Mesendoderm (in vitro differentiated cells): ENCODE measurements around the gene ZNF423.
A peak's percentile ranks its signal among the peaks of the same experiment; 100 is the strongest.

Source experiments
- DNase-seq: peaks from one replicate; pipeline ENCODE4 v3.0.0; 2013
- H2AK5ac ChIP-seq: 2 replicates; pipeline ENCODE4 v1.6.1; 2013; ENCODE audit warnings: low read length, inconsistent platforms
- H2BK120ac ChIP-seq: 2 replicates; pipeline ENCODE4 v1.6.1; 2013; ENCODE audit warnings: low read depth, mild to moderate bottlenecking, low read length, moderate library complexity, mixed read lengths
- H2BK15ac ChIP-seq: replicated peaks from 2 replicates; pipeline ENCODE4 v1.6.1; 2013; ENCODE audit warnings: low read depth, mild to moderate bottlenecking, moderate library complexity
- H2BK5ac ChIP-seq: 2 replicates; pipeline ENCODE4 v1.6.1; 2013; ENCODE audit warnings: low read length, inconsistent platforms
- H3K18ac ChIP-seq: 2 replicates; pipeline ENCODE4 v1.6.1; 2013; ENCODE audit warnings: mild to moderate bottlenecking, low read length, mixed read lengths
- H3K23ac ChIP-seq: one replicate; pipeline ENCODE4 v1.6.1; 2013; ENCODE audit warnings: low read length
- H3K27ac ChIP-seq: 2 replicates; pipeline ENCODE4 v1.5.1; 2013; ENCODE audit warnings: low read depth, mild to moderate bottlenecking, inconsistent platforms, low read length, moderate library complexity
- H3K27me3 ChIP-seq: 2 replicates; pipeline ENCODE4 v1.6.1; 2013; ENCODE audit warnings: low read length, control low read depth, mild to moderate bottlenecking, inconsistent platforms; ENCODE audit not compliant: insufficient read depth, poor library complexity
- H3K36me3 ChIP-seq: 2 replicates; pipeline ENCODE4 v1.6.1; 2013; ENCODE audit warnings: low read length, inconsistent platforms; ENCODE audit not compliant: control insufficient read depth, insufficient read depth
- H3K4ac ChIP-seq: one replicate; pipeline ENCODE4 v1.6.1; 2013; ENCODE audit warnings: low read depth, mild to moderate bottlenecking, low read length, moderate library complexity
- H3K4me1 ChIP-seq: 2 replicates; pipeline ENCODE4 v1.6.1; 2013; ENCODE audit warnings: low read depth, low read length, inconsistent platforms; ENCODE audit not compliant: control insufficient read depth
- H3K4me2 ChIP-seq: 2 replicates; pipeline ENCODE4 v1.6.1; 2013; ENCODE audit warnings: low read length
- H3K4me3 ChIP-seq: 2 replicates; pipeline ENCODE4 v1.5.1; 2013; ENCODE audit warnings: mild to moderate bottlenecking, low read length
- H3K56ac ChIP-seq: one replicate; pipeline ENCODE4 v1.6.1; 2013; ENCODE audit warnings: low read length
- H3K79me1 ChIP-seq: 2 replicates; pipeline ENCODE4 v1.6.1; 2013; ENCODE audit warnings: low read length, inconsistent platforms
- H3K79me2 ChIP-seq: 2 replicates; pipeline ENCODE4 v1.6.1; 2013; ENCODE audit warnings: mild to moderate bottlenecking, low read length; ENCODE audit not compliant: control insufficient read depth, insufficient read depth
- H3K9ac ChIP-seq: 2 replicates; pipeline ENCODE4 v1.6.1; 2013; ENCODE audit warnings: low read length, inconsistent platforms
- H4K5ac ChIP-seq: one replicate; pipeline ENCODE4 v1.6.1; 2013; ENCODE audit warnings: low read length
- H4K8ac ChIP-seq: one replicate; pipeline ENCODE4 v1.6.1; 2013; ENCODE audit warnings: low read depth, mild to moderate bottlenecking, control low read depth, low read length, moderate library complexity
- WGBS: extraction: QIAGEN DNeasy Blood & Tissue Kit; methylation state at CpG from one replicate; pipeline ENCODE4 v1.1.7; 2013; ENCODE audit warnings: low lambda C conversion rate, missing lambda C conversion rate; ENCODE audit not compliant: insufficient coverage; ENCODE audit errors: extremely low coverage; 5-methylcytosine and 5-hydroxymethylcytosine counted together

The ZNF423 gene

GRCh38 chr16:49652456-49653172 is 203.3 kb downstream of the ZNF423 start:
- H3K9ac ChIP-seq: no peak overlapping the region
- H2BK15ac ChIP-seq: no peak overlapping the region
- no peaks in the 10 kb centered on the region for H3K27me3 ChIP-seq
- no peaks in the 10 kb centered on the region for H3K4me1 ChIP-seq
- WGBS: no CpG with 5 or more reads among the region's 23 CpGs
- H3K4ac ChIP-seq: no peak overlapping the region
- H3K23ac ChIP-seq: no peak overlapping the region
- no peak overlapping the region for H2BK120ac ChIP-seq
- H3K56ac ChIP-seq: no peak overlapping the region
- no peaks in the 10 kb centered on the region for H3K36me3 ChIP-seq
- no peak overlapping the region for H3K27ac ChIP-seq
- no peaks in the 10 kb centered on the region for H3K79me2 ChIP-seq
- H3K4me2 ChIP-seq: no peak overlapping the region
- DNase-seq: peak; percentile 22
- no peaks in the 10 kb centered on the region for H3K79me1 ChIP-seq
- no peak overlapping the region for H3K18ac ChIP-seq
- H2AK5ac ChIP-seq: no peak overlapping the region
- no peak overlapping the region for H2BK5ac ChIP-seq
- no peak overlapping the region for H4K5ac ChIP-seq
- H3K4me3 ChIP-seq: no peak overlapping the region
- no peak overlapping the region for H4K8ac ChIP-seq

- no peaks in the 10 kb centered on the region for H3K36me3 ChIP-seq
- no peak overlapping the region for H3K4me3 ChIP-seq
- no peak overlapping the region for H3K4ac ChIP-seq
- H4K5ac ChIP-seq: no peak overlapping the region
- no peak overlapping the region for H2BK5ac ChIP-seq
- no peak overlapping the region for H3K23ac ChIP-seq
- no peak overlapping the region for H3K18ac ChIP-seq
- no peak for DNase-seq
- H3K4me1 ChIP-seq: no peaks in the 10 kb centered on the region
- no peak overlapping the region for H2BK120ac ChIP-seq
- H3K79me2 ChIP-seq: no peaks in the 10 kb centered on the region
- H3K27ac ChIP-seq: no peak overlapping the region
- H3K9ac ChIP-seq: no peak overlapping the region
- no peak overlapping the region for H2AK5ac ChIP-seq
- no peak overlapping the region for H2BK15ac ChIP-seq
- peaks cover under 1% of the 10 kb centered on the region for H3K79me1 ChIP-seq
- no peaks in the 10 kb centered on the region for H3K27me3 ChIP-seq
- no peak overlapping the region for H3K56ac ChIP-seq
- H4K8ac ChIP-seq: no peak overlapping the region
- no CpG with 5 or more reads among the region's 7 CpGs for WGBS
- H3K4me2 ChIP-seq: no peak overlapping the region
Observed at GRCh38 chr16:49651996-49652395, 203.9 kb downstream of the ZNF423 start.

GRCh38 chr16:49651226-49651625 is 204.7 kb downstream of the ZNF423 start:
- H3K4me2 ChIP-seq: no peak overlapping the region
- H3K18ac ChIP-seq: no peak overlapping the region
- H2BK15ac ChIP-seq: no peak overlapping the region
- no peak overlapping the region for H2BK5ac ChIP-seq
- H4K8ac ChIP-seq: no peak overlapping the region
- H2AK5ac ChIP-seq: no peak overlapping the region
- H3K27ac ChIP-seq: no peak overlapping the region
- peaks cover 1% of the 10 kb centered on the region for H3K79me1 ChIP-seq
- no peaks in the 10 kb centered on the region for H3K27me3 ChIP-seq
- H3K56ac ChIP-seq: no peak overlapping the region
- no peak overlapping the region for H2BK120ac ChIP-seq
- H3K23ac ChIP-seq: no peak overlapping the region
- H3K79me2 ChIP-seq: no peaks in the 10 kb centered on the region
- no peaks in the 10 kb centered on the region for H3K4me1 ChIP-seq
- no peaks in the 10 kb centered on the region for H3K36me3 ChIP-seq
- H3K4me3 ChIP-seq: no peak overlapping the region
- WGBS: no CpG with 5 or more reads among the region's 4 CpGs
- no peak overlapping the region for H3K9ac ChIP-seq
- no peak overlapping the region for H3K4ac ChIP-seq
- no peak for DNase-seq
- no peak overlapping the region for H4K5ac ChIP-seq

- no peak overlapping the region for H2AK5ac ChIP-seq
- no peak overlapping the region for H2BK15ac ChIP-seq
- H3K27ac ChIP-seq: no peak overlapping the region
- no peaks in the 10 kb centered on the region for H3K4me1 ChIP-seq
- H3K4ac ChIP-seq: no peak overlapping the region
- H4K8ac ChIP-seq: no peak overlapping the region
- H3K56ac ChIP-seq: no peak overlapping the region
- no peak overlapping the region for H3K4me3 ChIP-seq
- H3K79me2 ChIP-seq: no peaks in the 10 kb centered on the region
- H3K79me1 ChIP-seq: peaks cover 1% of the 10 kb centered on the region
- H3K18ac ChIP-seq: no peak overlapping the region
- H2BK5ac ChIP-seq: no peak overlapping the region
- DNase-seq: no peak
- H2BK120ac ChIP-seq: no peak overlapping the region
- no peaks in the 10 kb centered on the region for H3K36me3 ChIP-seq
- no peak overlapping the region for H3K23ac ChIP-seq
- WGBS: no CpG with 5 or more reads among the region's 1 CpG
- no peak overlapping the region for H3K9ac ChIP-seq
- no peaks in the 10 kb centered on the region for H3K27me3 ChIP-seq
- no peak overlapping the region for H3K4me2 ChIP-seq
- H4K5ac ChIP-seq: no peak overlapping the region
Observed at GRCh38 chr16:49650603-49651002, 205.3 kb downstream of the ZNF423 start.

GRCh38 chr16:49649013-49649765 is 206.7 kb downstream of the ZNF423 start:
- no peak overlapping the region for H4K5ac ChIP-seq
- H2BK15ac ChIP-seq: no peak overlapping the region
- no peak overlapping the region for H3K9ac ChIP-seq
- H3K18ac ChIP-seq: no peak overlapping the region
- H2BK5ac ChIP-seq: no peak overlapping the region
- H3K36me3 ChIP-seq: no peaks in the 10 kb centered on the region
- no peak overlapping the region for H3K4me2 ChIP-seq
- H3K23ac ChIP-seq: no peak overlapping the region
- no peak overlapping the region for H3K4me3 ChIP-seq
- H3K79me2 ChIP-seq: no peaks in the 10 kb centered on the region
- no peaks in the 10 kb centered on the region for H3K27me3 ChIP-seq
- no peak overlapping the region for H3K56ac ChIP-seq
- H2BK120ac ChIP-seq: no peak overlapping the region
- no peaks in the 10 kb centered on the region for H3K4me1 ChIP-seq
- DNase-seq: no peak
- peaks cover 1% of the 10 kb centered on the region for H3K79me1 ChIP-seq
- no peak overlapping the region for H3K27ac ChIP-seq
- H2AK5ac ChIP-seq: no peak overlapping the region
- no CpG with 5 or more reads among the region's 5 CpGs for WGBS
- no peak overlapping the region for H4K8ac ChIP-seq
- no peak overlapping the region for H3K4ac ChIP-seq
